A549 (cell line): ENCODE results near the gene MGLL. TPM values are rescaled to one million over a fixed set of nuclear protein-coding genes. Genes with fewer than 3 reads are reported as not detected.

Experiments used
- ATAC-seq, 2 experiments: fragments of 200-7000 bp in 1 of 2; fragments of >200 bp in 1 of 2; cut with Nextera tagmentation in 1 of 2; cut with Tn5 transposase in 1 of 2; 3 replicates each; pipeline versions ENCODE4 v1.8.0 to v1.9.1; 2018 to 2020; ENCODE audit warnings: mild to moderate bottlenecking in 1 of 2, moderate library complexity in 1 of 2
- CTCF ChIA-PET: fragments of 300-600 bp; sonication (Branson Sonifier 250); formaldehyde crosslinking; extraction: SDS; loops from one replicate; lab custom pipeline; 2021; ENCODE audit warnings: antibody characterized with exemption, inconsistent platforms; lab: Yijun Ruan, JAX
- POLR2A ChIA-PET: fragments of 350-600 bp; formaldehyde crosslinking; extraction: SDS; loops from one replicate; lab custom pipeline; 2021; ENCODE audit warnings: antibody characterized with exemption, inconsistent platforms; lab: Yijun Ruan, JAX
- DNase-seq, 2 experiments: peaks; one replicate each; pipeline versions ENCODE4 v3.0.0 to v3.0.0-alpha.2; 2011 to 2016; ENCODE audit warnings: low read depth in 1 of 2, low spot score in 1 of 2
- FAIRE-seq: peaks from 2 replicates; lab custom pipeline; 2011; peaks lifted over from hg19 to GRCh38; lab: Jason Lieb, UNC
- H3K27ac ChIP-seq, 2 experiments: fragments of >200 bp; sonication (Bioruptor Twin); formaldehyde crosslinking; 3 replicates each; pipeline ENCODE4 v1.5.1; 2016 to 2017
- H3K4me1 ChIP-seq: fragments of >200 bp; sonication (Bioruptor Twin); formaldehyde crosslinking; 3 replicates; pipeline ENCODE4 v1.6.1; 2016
- H3K4me2 ChIP-seq: fragments of >200 bp; sonication (Bioruptor Twin); formaldehyde crosslinking; 3 replicates; pipeline ENCODE4 v1.6.1; 2016
- H3K4me3 ChIP-seq: fragments of >200 bp; sonication (Bioruptor Twin); formaldehyde crosslinking; 3 replicates; pipeline ENCODE4 v1.5.1; 2016
- H3K9me3 ChIP-seq: fragments of >200 bp; sonication (Bioruptor Twin); formaldehyde crosslinking; 3 replicates; pipeline ENCODE4 v1.6.1; 2016
- CBX2 ChIP-seq: fragments of 200-600 bp; sonication (generic); IDR thresholded peaks from 2 replicates; pipeline ENCODE4 v1.6.1; 2016; ENCODE audit warnings: low read depth, mild to moderate bottlenecking, borderline replicate concordance
- CHD2 ChIP-seq: fragments of 150-350 bp; IDR thresholded peaks from 2 replicates; pipeline ENCODE4 v1.6.1; 2014; ENCODE audit warnings: low read length; ENCODE audit not compliant: partially characterized antibody
- CHD4 ChIP-seq: fragments of 200-600 bp; sonication (generic); IDR thresholded peaks from 2 replicates; pipeline ENCODE4 v1.6.1; 2016; ENCODE audit warnings: antibody characterized with exemption, mild to moderate bottlenecking, borderline replicate concordance
- EP300 ChIP-seq, 2 experiments: fragments of >200 bp; sonication (Bioruptor Twin); formaldehyde crosslinking; IDR thresholded peaks; 2 replicates in 1 of 2; 3 replicates in 1 of 2; pipeline ENCODE4 v1.6.1; 2016 to 2017
- ESRRA ChIP-seq: fragments of 150-350 bp; IDR thresholded peaks from 2 replicates; pipeline ENCODE4 v1.6.1; 2014; ENCODE audit warnings: mild to moderate bottlenecking, low read length, borderline replicate concordance
- HDAC2 ChIP-seq: fragments of 200-600 bp; sonication (generic); IDR thresholded peaks from 2 replicates; pipeline ENCODE4 v1.6.1; 2016
- HOXA7 ChIP-seq: fragments of 250-450 bp; sonication (Bioruptor Pico); IDR thresholded peaks from 2 replicates; pipeline ENCODE4 v1.5.0; 2020; ENCODE audit warnings: mild to moderate bottlenecking, moderate library complexity
- KDM1A ChIP-seq: fragments of 200-600 bp; sonication (generic); IDR thresholded peaks from 2 replicates; pipeline ENCODE4 v1.6.1; 2016; ENCODE audit warnings: low read depth, mild to moderate bottlenecking
- MAFK ChIP-seq: fragments of 450-650 bp; IDR thresholded peaks from 2 replicates; pipeline ENCODE4 v1.6.1; 2014; ENCODE audit not compliant: partially characterized antibody
- MYC ChIP-seq: IDR thresholded peaks from 2 replicates; pipeline ENCODE4 v1.6.1; 2012; ENCODE audit warnings: mild to moderate bottlenecking, inconsistent platforms, low read length, improper control_type of control experiment, borderline replicate concordance
- NFE2L2 ChIP-seq: fragments of 150-350 bp; conservative IDR thresholded peaks from 2 replicates; pipeline ENCODE4 v1.6.1; 2014; ENCODE audit warnings: low read length
- PHF8 ChIP-seq: fragments of 200-600 bp; sonication (generic); IDR thresholded peaks from 2 replicates; pipeline ENCODE4 v1.6.1; 2016; ENCODE audit warnings: low read depth, mild to moderate bottlenecking, antibody characterized with exemption, moderate library complexity, borderline replicate concordance
- RAD21 ChIP-seq, 2 experiments: fragments of >200 bp in 1 of 2; sonication (Bioruptor Twin) in 1 of 2; formaldehyde crosslinking in 1 of 2; IDR thresholded peaks in 1 of 2; conservative IDR thresholded peaks in 1 of 2; 2 replicates in 1 of 2; 3 replicates in 1 of 2; pipeline ENCODE4 v1.6.1; 2012 to 2018; ENCODE audit warnings: inconsistent platforms in 1 of 2
- RARB ChIP-seq: fragments of 250-450 bp; sonication (Bioruptor Pico); IDR thresholded peaks from 2 replicates; pipeline ENCODE4 v1.8.0; 2021; ENCODE audit warnings: mild to moderate bottlenecking, moderate library complexity
- RCOR1 ChIP-seq: fragments of 150-350 bp; IDR thresholded peaks from 2 replicates; pipeline ENCODE4 v1.6.1; 2014; ENCODE audit warnings: antibody characterized with exemption, low read length, low read depth
- TFCP2L1 ChIP-seq: fragments of 250-450 bp; sonication (Bioruptor Pico); IDR thresholded peaks from 2 replicates; pipeline ENCODE4 v1.5.0; 2021; ENCODE audit warnings: mild to moderate bottlenecking
- ZC3H11A ChIP-seq: fragments of 450-650 bp; IDR thresholded peaks from 2 replicates; pipeline ENCODE4 v1.6.1; 2014; ENCODE audit warnings: antibody characterized with exemption, mild to moderate bottlenecking
- ZNF302 ChIP-seq: fragments of 250-450 bp; sonication (Bioruptor Pico); IDR thresholded peaks from 2 replicates; pipeline ENCODE4 v1.9.0; 2021; ENCODE audit warnings: inconsistent platforms, mild to moderate bottlenecking, moderate library complexity
- WGBS: methylation state at CpG from one replicate; pipeline ENCODE4 v1.1.6; 2017; ENCODE audit errors: missing lambda C conversion rate; 5-methylcytosine and 5-hydroxymethylcytosine counted together
- polyA plus RNA-seq, 4 experiments: library from polyadenylated mRNA; depleted of rRNA in 3 of 4; stranded (reverse); fragments of >200 nt; fragmentation: RNase III in 1 of 4; extraction: RNeasy Plus Mini Kit Qiagen cat#74134 plus additional on column Dnase treatment in 1 of 4; gene quantifications; 2 replicates in 3 of 4; 3 replicates in 1 of 4; pipeline ENCODE4 v1.2.3, GENCODE V29; 2011 to 2017
- TF ChIP-seq, protein P1 (sequence below): IDR thresholded peaks from 2 replicates; pipeline ENCODE4 v1.6.1; 2012
- TF ChIP-seq, protein P2 (sequence below): fragments of 250-450 bp; sonication (Bioruptor Pico); IDR thresholded peaks from 2 replicates; pipeline ENCODE4 v1.5.0; 2020; ENCODE audit warnings: low read depth, mild to moderate bottlenecking, moderate library complexity
- TF ChIP-seq, protein P3 (sequence below): IDR thresholded peaks from 2 replicates; pipeline ENCODE4 v1.6.1; 2012; ENCODE audit warnings: low read depth, borderline replicate concordance
- TF ChIP-seq, protein P4 (sequence below): fragments of 250-450 bp; sonication (Bioruptor Pico); IDR thresholded peaks from 2 replicates; pipeline ENCODE4 v1.5.0; 2021; ENCODE audit warnings: mild to moderate bottlenecking, moderate library complexity, borderline replicate concordance
- TF ChIP-seq, protein P5 (sequence below): fragments of >200 bp; sonication (Bioruptor Twin); formaldehyde crosslinking; IDR thresholded peaks from 2 replicates; pipeline ENCODE4 v1.6.1; 2016

MGLL gene
- polyA plus RNA-seq, 2 of the 4 experiments (the other 2 are of a cell fraction): 38.5 to 41.5 TPM

GRCh38 chr3:127644641-127645370, 177.5 kb downstream of the MGLL start:
- ChIA-PET CTCF (interaction anchor here (0.8 to 3.4 kb wide), 4 partner anchors 9 to 326 kb away, joined by 3 to 11 read pairs (median 5); no protein-coding TSS in a partner anchor), POLR2A (no interaction called here)
- no peak for FAIRE-seq
- H3K4me3 ChIP-seq: no peak overlapping the region
- TF ChIP-seq, protein P1, sequence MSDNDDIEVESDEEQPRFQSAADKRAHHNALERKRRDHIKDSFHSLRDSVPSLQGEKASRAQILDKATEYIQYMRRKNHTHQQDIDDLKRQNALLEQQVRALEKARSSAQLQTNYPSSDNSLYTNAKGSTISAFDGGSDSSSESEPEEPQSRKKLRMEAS: no peak
- TF ChIP-seq HOXA7 (CRISPR knock-in tag): no peak
- TF ChIP-seq, all 56 proteins: peak for 0
- no peaks in the 10 kb centered on the region for H3K4me1 ChIP-seq
- no peak for ATAC-seq
- H3K27ac ChIP-seq: no peak overlapping the region
- H3K4me2 ChIP-seq: no peak overlapping the region
- WGBS: 89% methylated on average over 5 of the region's 5 CpGs
- no peaks in the 10 kb centered on the region for H3K9me3 ChIP-seq
- no peak for DNase-seq

DNA sequence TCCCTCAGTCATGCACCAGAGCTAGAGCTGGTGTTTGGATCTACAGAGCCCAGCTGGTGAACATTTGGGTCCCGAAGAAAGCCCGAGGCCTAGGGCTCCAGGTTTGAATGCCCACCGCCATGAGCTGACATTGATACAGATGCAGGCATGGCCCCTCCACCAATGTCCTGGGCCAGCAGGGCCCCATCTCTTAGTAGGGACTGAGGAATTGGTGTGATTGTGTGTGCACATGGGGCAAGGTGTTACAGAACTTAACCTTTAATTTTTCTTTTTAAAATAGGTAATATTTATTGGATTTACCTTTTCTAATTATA, 182.3 kb downstream of the MGLL start:
- POLR2A ChIA-PET: no interaction called here
- no peak for TF ChIP-seq ZC3H11A
- no peak for TF ChIP-seq PHF8
- TF ChIP-seq, protein P2, sequence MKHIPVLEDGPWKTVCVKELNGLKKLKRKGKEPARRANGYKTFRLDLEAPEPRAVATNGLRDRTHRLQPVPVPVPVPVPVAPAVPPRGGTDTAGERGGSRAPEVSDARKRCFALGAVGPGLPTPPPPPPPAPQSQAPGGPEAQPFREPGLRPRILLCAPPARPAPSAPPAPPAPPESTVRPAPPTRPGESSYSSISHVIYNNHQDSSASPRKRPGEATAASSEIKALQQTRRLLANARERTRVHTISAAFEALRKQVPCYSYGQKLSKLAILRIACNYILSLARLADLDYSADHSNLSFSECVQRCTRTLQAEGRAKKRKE (CRISPR knock-in tag): no peak
- no peak for TF ChIP-seq MAFK
- TF ChIP-seq TFCP2L1: no peak
- TF ChIP-seq ESRRA: no peak
- no peak for TF ChIP-seq CHD4
- no peak for TF ChIP-seq EP300 (IDR thresholded peaks at IDR 0.05)
- TF ChIP-seq, protein P3, sequence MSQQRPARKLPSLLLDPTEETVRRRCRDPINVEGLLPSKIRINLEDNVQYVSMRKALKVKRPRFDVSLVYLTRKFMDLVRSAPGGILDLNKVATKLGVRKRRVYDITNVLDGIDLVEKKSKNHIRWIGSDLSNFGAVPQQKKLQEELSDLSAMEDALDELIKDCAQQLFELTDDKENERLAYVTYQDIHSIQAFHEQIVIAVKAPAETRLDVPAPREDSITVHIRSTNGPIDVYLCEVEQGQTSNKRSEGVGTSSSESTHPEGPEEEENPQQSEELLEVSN: no peak
- TF ChIP-seq RCOR1: no peak
- TF ChIP-seq KDM1A: no peak
- no peak for TF ChIP-seq RARB (CRISPR knock-in tag)
- TF ChIP-seq, protein P1: no peak
- no peak for TF ChIP-seq RAD21 (conservative IDR thresholded peaks at IDR 0.05 in 1 of 2, IDR thresholded peaks at IDR 0.05 in 1 of 2)
- TF ChIP-seq ZNF302: no peak
- TF ChIP-seq, all 56 proteins: peak for 0
- FAIRE-seq: no peak
- H3K9me3 ChIP-seq: no peaks in the 10 kb centered on the region
- no peak for DNase-seq
- no peak overlapping the region for H3K4me3 ChIP-seq
- no CpG with 5 or more reads among the region's 3 CpGs for WGBS
- H3K4me2 ChIP-seq: no peak overlapping the region
- no peak overlapping the region for H3K27ac ChIP-seq
- CTCF ChIA-PET: interaction anchor here (3.5 kb wide), 1 partner anchor 12 kb away, joined by 13 read pairs; no protein-coding TSS in a partner anchor
- ATAC-seq: no peak
- H3K4me1 ChIP-seq: no peaks in the 10 kb centered on the region

DNA sequence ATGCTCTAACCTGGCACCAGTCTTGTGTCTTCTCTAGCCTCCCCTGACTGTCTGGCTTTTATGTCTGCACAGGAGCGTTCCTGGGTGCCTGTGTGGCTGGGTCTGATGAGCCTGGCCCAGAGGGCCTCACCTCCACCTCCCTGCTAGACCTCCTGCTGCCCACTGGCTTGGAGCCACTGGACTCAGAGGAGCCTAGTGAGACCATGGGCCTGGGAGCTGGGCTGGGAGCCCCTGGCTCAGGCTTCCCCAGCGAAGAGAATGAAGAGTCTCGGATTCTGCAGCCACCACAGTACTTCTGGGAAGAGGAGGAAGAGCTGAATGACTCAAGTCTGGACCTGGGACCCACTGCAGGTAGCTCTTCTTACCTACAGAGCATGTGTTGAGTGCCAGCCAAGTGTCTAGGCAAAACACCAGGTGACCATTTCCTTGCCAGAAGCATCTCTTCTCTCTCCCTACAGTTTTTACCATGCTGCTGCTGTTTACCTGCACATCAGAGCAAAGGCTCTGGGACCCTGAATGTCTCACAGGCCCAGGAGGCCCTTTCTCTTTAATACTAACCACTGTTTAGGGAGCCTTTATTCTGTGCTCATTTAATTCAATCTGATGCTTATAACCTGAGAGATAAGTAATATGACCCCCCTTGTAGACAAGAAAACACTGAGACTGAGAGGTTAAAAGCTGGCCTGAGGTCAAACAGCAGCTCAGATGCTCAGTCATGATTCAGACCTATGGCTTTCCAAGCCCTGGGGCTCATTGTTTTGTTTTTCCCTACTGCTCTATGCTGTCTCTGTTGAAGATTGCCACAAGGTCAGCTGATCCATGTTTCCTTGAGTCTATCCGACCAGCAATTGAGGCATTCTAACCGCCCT, 182.9 kb downstream of the MGLL start:
- no peaks in the 10 kb centered on the region for H3K4me1 ChIP-seq
- no peak for ATAC-seq
- no peak overlapping the region for H3K4me3 ChIP-seq
- FAIRE-seq: no peak
- H3K4me2 ChIP-seq: no peak overlapping the region
- no peak overlapping the region for H3K27ac ChIP-seq
- no peaks in the 10 kb centered on the region for H3K9me3 ChIP-seq
- no peak for DNase-seq
- CTCF ChIA-PET: interaction anchor here (3.5 kb wide), 1 partner anchor 12 kb away, joined by 13 read pairs; no protein-coding TSS in a partner anchor
- 78% methylated on average over 5 of the region's 5 CpGs for WGBS
- POLR2A ChIA-PET: no interaction called here
- TF ChIP-seq, protein P2 (CRISPR knock-in tag): no peak
- no peak for TF ChIP-seq HDAC2
- no peak for TF ChIP-seq ZNF302
- no peak for TF ChIP-seq TFCP2L1
- TF ChIP-seq, protein P4, sequence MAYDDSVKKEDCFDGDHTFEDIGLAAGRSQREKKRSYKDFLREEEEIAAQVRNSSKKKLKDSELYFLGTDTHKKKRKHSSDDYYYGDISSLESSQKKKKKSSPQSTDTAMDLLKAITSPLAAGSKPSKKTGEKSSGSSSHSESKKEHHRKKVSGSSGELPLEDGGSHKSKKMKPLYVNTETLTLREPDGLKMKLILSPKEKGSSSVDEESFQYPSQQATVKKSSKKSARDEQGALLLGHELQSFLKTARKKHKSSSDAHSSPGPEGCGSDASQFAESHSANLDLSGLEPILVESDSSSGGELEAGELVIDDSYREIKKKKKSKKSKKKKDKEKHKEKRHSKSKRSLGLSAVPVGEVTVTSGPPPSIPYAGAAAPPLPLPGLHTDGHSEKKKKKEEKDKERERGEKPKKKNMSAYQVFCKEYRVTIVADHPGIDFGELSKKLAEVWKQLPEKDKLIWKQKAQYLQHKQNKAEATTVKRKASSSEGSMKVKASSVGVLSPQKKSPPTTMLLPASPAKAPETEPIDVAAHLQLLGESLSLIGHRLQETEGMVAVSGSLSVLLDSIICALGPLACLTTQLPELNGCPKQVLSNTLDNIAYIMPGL (CRISPR knock-in tag): no peak
- TF ChIP-seq CHD2: no peak
- TF ChIP-seq, protein P5, sequence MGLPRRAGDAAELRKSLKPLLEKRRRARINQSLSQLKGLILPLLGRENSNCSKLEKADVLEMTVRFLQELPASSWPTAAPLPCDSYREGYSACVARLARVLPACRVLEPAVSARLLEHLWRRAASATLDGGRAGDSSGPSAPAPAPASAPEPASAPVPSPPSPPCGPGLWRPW: no peak
- no peak for TF ChIP-seq CHD4
- no peak for TF ChIP-seq PHF8
- TF ChIP-seq CBX2: no peak
- TF ChIP-seq MYC: no peak
- TF ChIP-seq ZC3H11A: no peak
- TF ChIP-seq ESRRA: no peak
- TF ChIP-seq, protein P3: no peak
- no peak for TF ChIP-seq NFE2L2
